Duodenal mucosa (tissue), 2 donors: ENCODE data around the gene MBNL2.

Experiments used
- H3K27ac ChIP-seq: one replicate; pipeline ENCODE4 v1.7.0; 2013; ENCODE audit warnings: low read depth, low read length
- H3K27me3 ChIP-seq, 2 donors: one replicate each; pipeline ENCODE4 v1.7.0; 2013; ENCODE audit warnings: low read length in 2 of 2, control low read depth in 1 of 2; ENCODE audit not compliant: insufficient read depth in 2 of 2, control insufficient read depth in 1 of 2
- H3K36me3 ChIP-seq, 2 donors: one replicate each; pipeline ENCODE4 v1.7.0; 2013; ENCODE audit warnings: low read length in 2 of 2, control low read depth in 1 of 2; ENCODE audit not compliant: insufficient read depth in 2 of 2, control insufficient read depth in 1 of 2
- H3K4me1 ChIP-seq, 2 donors: one replicate each; pipeline ENCODE4 v1.7.0; 2013; ENCODE audit warnings: low read length in 2 of 2, control low read depth in 1 of 2; ENCODE audit not compliant: insufficient read depth in 2 of 2, control insufficient read depth in 1 of 2
- H3K4me3 ChIP-seq, 2 donors: one replicate each; pipeline ENCODE4 v1.7.0; 2013; ENCODE audit warnings: low read length in 2 of 2, low read depth in 1 of 2
- H3K9ac ChIP-seq, 2 donors: one replicate each; pipeline ENCODE4 v1.7.0; 2013; ENCODE audit warnings: low read length in 2 of 2, low read depth in 1 of 2
- H3K9me3 ChIP-seq, 2 donors: one replicate each; pipeline ENCODE4 v1.7.0; 2013; ENCODE audit warnings: low read length in 2 of 2, control low read depth in 1 of 2; ENCODE audit not compliant: control insufficient read depth in 1 of 2

The MBNL2 gene

GRCh38 chr13:97440598-97441170, 218.6 kb downstream of the MBNL2 start:
- Histone ChIP-seq H3K27ac (no peak overlapping the region), H3K4me1 (peaks cover 4 to 12% of the 10 kb centered on the region in 2 donors), H3K9me3 (no peaks in the 10 kb centered on the region), H3K9ac (no peak overlapping the region), H3K4me3 (no peak overlapping the region), H3K27me3 (no peaks in the 10 kb centered on the region), H3K36me3 (no peaks in the 10 kb centered on the region)

DNA sequence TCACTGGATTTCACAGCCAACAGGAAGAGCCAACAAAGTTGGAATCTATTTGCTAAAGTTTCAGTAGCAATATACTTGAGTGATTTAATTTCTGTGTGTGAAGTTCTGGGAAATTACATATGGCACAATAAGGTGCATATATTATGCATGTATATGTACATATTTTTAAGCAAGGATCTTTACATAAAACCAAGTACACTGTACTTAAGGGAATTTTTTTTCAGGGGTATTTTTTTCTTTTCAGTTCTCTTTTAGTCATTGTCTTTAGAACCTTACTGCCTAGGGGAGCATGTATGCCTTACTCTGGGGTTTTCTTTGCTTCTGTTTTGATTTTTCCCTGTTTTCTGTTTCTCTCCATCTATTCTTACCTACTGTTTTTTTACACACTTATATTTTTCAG, 219.2 kb downstream of the MBNL2 start:
- peaks cover 0 to 5% of the 10 kb centered on the region in 2 donors for H3K4me1 ChIP-seq
- H3K4me3 ChIP-seq, result no peak overlapping the region

More for the DNA sequence above, 219.2 kb downstream of the MBNL2 start:
- Histone ChIP-seq H3K36me3 (no peaks in the 10 kb centered on the region), H3K27ac (no peak overlapping the region), H3K9me3 (no peaks in the 10 kb centered on the region), H3K27me3 (no peaks in the 10 kb centered on the region), H3K9ac (no peak overlapping the region)
